GM18517 (cell line): ENCODE results near the gene RBM27.
"Not testable (repeated sequence)": the region's sequence is repeated elsewhere in the genome, so short reads cannot be mapped to it uniquely, and the experiment has no call there.

Experiments
- ATAC-seq: cut with Tn5 transposase; IDR thresholded peaks from one replicate; pipeline ENCODE4 v1.9.1; 2021; ENCODE audit warnings: mild to moderate bottlenecking, moderate library complexity; ENCODE audit not compliant: unreplicated experiment

Gene RBM27

GRCh38 chr5:146203011-146203871 is at the start of gene RBM27:
Gene RBM27 (plus strand): TSS chr5:146203605. CDS start chr5:146203766, 161 bp downstream.
- ATAC-seq: peak; percentile 100

- no peak for ATAC-seq
Measured at GRCh38 chr5:146158255-146158654, 45.1 kb upstream of the RBM27 start.

DNA sequence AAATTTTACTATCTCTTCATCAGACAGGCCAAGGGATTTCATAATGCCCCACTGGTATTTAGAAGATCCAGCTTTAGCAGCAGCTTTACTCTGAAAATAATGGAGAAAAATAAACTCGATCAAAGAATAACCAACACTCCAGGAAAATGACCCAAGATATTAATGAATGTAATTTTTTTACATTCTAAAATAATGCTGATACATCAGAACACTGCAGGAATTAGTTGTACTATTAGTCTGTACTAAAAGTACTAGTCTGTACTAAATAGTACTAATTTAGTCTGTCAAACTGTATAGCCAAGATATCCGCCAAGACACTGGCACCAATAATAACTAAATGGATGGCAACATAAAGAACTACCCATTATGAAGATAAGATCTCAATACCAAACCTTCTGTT is 39.0 kb upstream of the RBM27 start:
- no peak for ATAC-seq

- ATAC-seq: no peak
Measured at GRCh38 chr5:146165460-146165859, 37.9 kb upstream of the RBM27 start.

DNA sequence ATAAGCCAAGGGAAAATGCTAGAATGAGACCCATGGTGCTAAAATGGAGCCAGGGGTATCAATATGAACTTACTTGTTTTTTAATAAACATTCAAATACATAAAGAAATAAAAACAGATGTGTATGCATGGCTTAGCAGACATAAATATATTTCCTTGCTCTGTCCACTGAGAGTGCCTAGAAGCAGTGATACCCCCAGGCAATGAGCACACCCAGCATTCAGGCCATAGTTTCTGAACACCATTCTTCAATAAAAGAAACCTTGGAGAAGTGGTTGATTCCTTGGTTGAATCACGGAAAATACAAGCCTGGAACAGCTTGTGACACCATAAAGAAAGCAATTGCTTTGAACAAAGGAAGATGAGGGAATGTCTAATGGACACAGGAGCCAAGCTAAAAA is 37.5 kb upstream of the RBM27 start:
- ATAC-seq: no peak

GRCh38 chr5:146169076-146169475 is 34.3 kb upstream of the RBM27 start:
- ATAC-seq: no peak

GRCh38 chr5:146173049-146173448 is 30.4 kb upstream of the RBM27 start:
- ATAC-seq: peak; percentile 41

DNA sequence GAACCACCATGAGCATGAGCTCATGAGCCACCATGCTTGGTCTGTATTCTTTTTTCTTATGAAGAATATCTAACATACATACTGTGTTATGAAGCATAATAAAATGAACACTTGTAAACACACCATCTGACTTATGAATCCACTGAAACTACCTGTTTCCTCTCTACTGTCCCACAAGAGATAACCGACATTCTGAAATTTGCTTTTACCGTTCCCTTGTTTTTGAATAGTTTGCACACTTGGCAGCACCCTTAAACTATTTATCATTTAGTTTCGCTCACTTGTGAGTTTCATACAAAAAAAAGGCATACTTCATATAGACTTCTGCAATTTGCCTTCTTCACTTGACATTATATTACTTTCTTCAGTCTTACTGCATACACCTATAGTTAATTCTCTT is 29.8 kb upstream of the RBM27 start:
- ATAC-seq: peak; percentile 99

DNA sequence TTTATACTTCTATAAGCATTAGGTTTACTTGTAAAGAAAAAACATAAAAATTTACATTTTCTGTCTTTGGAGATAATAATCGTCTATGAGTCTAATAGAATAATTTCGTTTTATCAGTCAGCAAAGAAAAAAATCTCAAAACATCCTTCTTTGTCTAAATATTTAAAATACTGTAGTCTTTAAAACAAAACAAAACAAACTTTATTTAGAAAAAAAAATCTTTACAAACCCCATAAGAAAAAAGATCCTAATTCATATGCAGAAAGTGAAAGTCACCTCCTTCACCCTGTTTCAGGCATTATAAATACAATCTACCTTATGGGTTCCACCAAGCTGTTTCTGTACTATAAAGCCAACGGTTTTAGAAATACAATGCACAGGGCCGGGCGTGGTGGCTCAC is 26.6 kb upstream of the RBM27 start:
- ATAC-seq: no peak

DNA sequence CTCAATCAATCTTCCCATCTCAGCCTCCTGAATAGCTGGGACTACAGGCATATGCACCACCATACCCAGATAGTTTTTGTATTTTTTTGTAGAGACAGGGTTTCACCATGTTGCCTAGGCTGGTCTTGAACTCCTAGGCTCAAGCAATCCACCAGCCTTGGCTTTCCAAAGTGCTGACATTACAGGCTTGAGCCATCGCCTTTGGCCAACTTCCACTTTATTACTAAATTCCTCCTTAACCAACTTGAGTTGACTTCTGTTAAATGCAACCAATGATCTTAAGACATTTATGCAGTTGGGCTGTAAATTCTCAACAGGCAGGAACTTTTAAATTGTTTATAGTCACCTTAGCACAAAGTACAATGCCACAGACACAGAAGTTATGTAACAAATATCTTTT is 23.7 kb upstream of the RBM27 start:
- no peak for ATAC-seq

- ATAC-seq: not testable (repeated sequence)
Measured at GRCh38 chr5:146183403-146183802, 20.0 kb upstream of the RBM27 start.

GRCh38 chr5:146185161-146185560 is 18.2 kb upstream of the RBM27 start:
- no peak for ATAC-seq

GRCh38 chr5:146188358-146188757 is 15.0 kb upstream of the RBM27 start:
- ATAC-seq: no peak

DNA sequence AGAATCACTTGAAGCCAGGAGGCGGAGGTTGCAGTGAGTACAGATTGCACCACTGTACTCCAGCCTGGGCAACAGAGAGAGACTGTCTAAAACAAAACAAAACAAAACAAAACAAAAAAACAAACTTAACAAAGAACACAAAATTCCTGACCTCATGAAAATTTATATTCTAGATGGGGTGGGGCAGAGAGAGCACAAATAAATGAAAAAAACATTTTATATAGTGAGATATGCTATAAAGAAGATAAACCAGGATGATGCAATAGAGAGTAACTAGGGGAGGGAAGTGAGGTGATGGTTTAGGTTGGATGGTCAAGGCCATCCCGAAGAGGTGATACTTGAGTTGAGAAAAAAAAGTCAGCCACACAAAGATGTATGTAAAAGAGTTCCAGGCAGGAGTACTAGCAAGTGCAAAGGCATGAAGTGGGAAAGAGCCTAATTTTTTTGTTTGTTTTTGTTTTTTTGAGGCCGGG is 10.8 kb upstream of the RBM27 start:
- ATAC-seq: no peak

DNA sequence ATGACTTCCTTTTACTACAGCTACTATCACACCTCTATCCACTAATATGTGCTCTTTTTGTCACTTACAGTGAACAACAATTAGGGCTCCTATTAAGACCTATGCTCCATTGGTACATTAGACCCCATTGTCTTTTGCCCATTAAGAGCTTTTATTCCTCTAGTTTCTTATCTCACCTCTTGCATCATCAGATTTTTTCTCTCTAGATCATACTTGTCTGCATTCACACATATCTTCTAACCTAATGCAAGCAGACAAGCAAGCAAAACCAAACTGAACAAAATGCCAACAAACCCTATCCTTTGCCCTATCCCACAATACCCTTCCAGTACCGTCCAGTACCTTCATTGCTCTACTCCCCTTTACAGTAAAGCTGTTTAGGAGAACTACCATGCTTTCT is 10.1 kb upstream of the RBM27 start:
- no peak for ATAC-seq

- ATAC-seq: not testable (repeated sequence)
Measured at GRCh38 chr5:146194997-146195396, 8.4 kb upstream of the RBM27 start.

GRCh38 chr5:146196459-146197048 is 6.9 kb upstream of the RBM27 start:
- ATAC-seq: no peak

GRCh38 chr5:146199176-146199815 is 4.1 kb upstream of the RBM27 start:
- ATAC-seq: no peak

GRCh38 chr5:146201795-146202194 is 1.6 kb upstream of the RBM27 start:
- ATAC-seq: not testable (repeated sequence)

- ATAC-seq: no peak
Measured at GRCh38 chr5:146203872-146204192, 427 bp downstream of the RBM27 start.

DNA sequence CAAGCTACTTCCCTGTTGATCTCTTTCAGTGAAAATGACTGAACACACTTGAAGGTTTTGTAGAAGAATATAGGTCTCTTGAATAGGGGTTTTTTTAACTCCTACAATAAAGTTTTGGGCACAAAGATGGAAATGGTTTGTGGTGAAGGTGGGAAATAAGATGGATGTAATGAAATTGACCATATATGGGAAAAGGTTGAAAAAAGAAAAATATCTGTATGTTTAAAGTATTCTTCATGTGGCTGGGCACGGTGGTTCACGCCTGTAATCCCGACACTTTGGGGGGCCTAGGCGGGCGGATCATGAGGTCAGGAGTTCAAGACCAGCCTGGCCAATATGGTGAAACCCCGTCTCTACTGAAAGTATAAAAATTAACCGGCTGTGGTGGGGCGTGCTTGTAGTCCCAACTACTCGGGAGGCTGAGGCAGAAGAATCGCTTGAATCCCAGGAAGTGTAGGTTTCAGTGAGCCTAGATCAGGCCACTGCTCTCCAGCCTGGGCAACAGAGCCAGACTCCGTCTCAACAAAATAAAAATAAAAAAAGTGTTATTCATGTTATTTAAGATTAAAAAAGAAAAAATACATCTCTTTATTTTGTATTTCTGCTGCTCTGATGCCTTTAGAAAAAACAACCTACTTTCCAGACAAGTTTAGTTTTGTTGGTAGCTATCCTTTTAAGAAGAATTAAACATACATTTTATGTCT is 2.2 kb downstream of the RBM27 start:
- no peak for ATAC-seq
